Measurements from ENCODE around the gene GGN. TPM values are rescaled to one million over a fixed set of nuclear protein-coding genes. Genes with fewer than 3 reads are reported as not detected.
"Not testable (repeated sequence)": the region's sequence is repeated elsewhere in the genome, so short reads cannot be mapped to it uniquely, and the experiment has no call there.

Gene GGN, protein sequence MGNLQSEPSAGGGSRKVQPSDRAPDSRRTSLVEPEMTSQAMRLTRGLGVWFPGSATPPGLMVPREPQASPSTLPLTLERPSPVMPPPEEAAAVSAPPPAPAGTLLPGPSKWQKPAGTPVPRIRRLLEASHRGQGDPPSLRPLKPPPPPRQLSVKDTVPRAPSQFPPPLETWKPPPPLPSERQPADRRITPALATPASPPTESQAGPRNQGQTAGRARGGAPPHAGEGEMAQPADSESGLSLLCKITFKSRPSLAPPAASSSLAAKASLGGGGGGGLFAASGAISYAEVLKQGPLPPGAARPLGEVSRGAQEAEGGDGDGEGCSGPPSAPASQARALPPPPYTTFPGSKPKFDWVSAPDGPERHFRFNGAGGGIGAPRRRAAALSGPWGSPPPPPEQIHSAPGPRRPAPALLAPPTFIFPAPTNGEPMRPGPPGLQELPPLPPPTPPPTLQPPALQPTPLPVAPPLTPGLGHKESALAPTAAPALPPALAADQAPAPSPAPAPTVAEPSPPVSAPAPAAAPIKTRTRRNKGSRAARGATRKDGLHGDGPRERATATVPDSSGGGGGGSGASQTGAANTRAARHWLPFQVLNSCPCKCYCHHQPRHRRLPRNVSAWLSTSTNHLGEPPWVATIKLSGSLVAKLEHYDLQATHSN
- 0.64 and 1.5 TPM in 2 replicates for total RNA-seq

DNA sequence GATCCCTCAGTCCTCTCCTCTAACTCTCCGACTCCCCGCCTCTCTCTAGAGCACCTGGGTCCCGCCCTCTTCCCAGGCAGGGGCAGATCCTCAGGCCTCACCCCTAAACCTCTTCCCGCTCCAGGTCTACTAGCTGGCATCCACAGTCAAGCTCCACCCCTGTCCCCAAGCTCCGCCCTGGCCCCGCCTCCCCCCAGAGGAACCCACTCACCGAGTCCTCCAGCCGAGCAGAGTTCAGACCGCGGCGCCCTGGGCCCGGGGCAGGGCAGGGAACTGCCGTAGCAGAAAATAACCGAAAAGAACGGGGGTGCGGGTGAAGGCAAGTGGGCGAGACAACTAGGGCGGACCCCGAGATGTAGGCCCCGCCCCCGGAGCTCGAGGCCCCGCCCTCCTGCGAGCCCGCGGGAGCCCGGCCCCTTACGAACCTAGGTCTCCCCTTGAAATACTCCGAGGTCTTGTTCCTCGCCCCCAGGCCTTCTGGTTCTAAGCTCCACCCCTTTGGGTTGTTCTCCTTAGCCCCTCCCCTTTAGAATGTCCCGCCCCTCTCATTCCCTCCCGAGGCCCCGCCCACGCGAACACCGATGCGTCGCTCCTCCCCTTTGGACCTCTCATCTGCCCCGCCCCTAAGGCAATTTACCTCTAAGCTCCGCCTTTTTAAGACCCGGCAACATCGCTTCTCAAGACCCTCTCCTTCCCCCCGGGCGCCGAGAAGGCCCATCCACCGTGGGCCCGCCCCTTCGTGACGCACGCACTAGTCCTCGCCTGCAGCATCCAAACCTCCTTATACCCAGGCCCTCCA is at the start of gene GGN:
Gene GGN (minus strand): TSS at position 485 of the 799 bp plus-strand sequence. CDS start 773 bp downstream, outside the sequence.
- DNase-seq (ENCODE audit: extremely low read depth, low read depth, low spot score): peak; percentile 68

DNA sequence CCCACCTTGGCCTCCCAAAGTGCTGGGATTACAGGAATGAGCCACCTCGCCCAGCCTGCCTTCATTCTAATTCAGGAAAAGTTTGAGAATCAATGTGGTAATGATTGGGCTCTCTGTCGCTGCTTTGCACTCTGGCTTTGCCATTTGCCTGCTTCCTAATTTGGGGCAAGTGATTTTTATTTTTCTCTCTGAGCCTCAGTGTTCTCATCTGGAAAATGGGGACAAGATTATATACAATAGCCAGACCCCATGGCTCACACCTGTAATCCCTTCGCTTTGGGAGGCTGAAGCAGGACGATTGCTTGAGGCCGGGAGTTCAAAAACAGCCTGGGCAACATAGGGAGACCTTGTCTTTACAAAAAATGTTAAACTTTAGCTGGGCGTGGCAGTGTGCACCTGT is 49.5 kb upstream of the GGN start:
- DNase-seq (ENCODE audit: extremely low read depth, low read depth, low spot score): no peak

DNA sequence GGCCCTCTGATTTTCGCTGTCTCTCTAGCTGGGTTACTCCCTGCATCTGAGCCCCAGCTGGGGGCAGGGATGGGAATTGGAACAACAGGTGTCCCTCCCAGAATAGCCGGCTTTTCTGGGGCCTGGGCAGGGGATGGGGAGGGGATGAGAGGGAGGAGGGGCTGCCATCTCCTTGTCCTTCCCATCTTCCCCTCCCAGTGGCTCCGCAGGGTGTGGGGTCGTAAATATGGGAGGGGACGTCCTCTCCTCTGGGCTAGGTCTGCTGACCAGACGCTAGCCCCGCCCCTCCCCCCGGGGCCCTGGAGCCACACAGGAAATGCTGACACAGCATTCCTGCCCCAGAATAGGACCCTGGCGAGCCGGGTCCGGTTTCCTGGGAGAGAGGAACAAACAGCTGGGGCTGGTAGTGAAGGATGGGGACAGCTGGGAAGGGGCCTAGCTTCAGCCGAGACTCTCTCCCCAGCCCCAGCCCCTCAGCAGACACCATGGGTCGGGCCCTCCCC is 46.8 kb upstream of the GGN start:
- DNase-seq (ENCODE audit: extremely low read depth, low read depth, low spot score): no peak

DNA sequence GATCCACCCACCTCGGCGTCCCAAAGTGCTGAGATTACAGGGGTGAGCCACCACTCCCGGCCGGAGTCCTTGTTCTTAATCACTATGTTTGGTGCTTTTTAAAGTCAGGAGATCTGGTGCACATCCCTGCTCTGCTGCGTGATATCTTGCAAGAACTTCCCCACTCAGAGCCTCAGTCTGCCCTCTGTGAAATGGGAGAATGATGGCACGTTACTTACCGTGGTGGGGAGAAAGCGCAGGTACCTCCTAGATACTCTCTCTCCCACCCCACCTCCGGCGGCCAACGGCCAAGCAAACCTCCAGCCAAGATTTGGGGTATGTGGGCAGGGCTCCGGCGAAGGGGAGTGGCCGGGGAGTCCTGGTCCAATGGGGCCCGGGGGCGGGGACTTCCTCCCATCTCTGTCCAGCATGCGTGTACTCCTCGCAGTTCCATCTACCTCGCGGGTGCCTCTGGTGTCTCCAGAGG is 45.5 kb upstream of the GGN start, which contains the start of gene RYR1:
Gene RYR1 (plus strand): TSS at position 424 of the 466 bp plus-strand sequence. CDS start 139 bp downstream, outside the sequence.
- DNase-seq (ENCODE audit: extremely low read depth, low read depth, low spot score): no peak

DNA sequence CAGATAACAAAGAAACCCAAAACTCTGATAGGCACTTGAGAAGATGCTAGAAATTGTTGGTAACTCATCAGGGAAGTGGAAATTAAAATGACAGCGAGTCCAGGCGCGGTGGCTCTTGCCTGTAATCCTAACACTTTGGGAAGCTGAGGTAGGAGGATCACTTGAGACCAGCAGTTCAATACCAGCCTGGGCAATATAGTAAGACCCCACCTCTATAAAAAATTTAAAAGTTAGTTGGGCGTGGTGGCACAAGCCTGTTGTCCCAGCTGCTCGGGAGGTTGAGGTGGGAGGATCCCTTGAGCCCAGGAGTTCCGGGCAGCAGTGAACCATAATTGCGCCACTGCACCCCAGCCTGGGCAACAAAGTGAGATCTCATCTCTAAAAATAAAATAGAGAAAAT is 43.1 kb upstream of the GGN start:
- DNase-seq (ENCODE audit: extremely low read depth, low read depth, low spot score): no peak

DNA sequence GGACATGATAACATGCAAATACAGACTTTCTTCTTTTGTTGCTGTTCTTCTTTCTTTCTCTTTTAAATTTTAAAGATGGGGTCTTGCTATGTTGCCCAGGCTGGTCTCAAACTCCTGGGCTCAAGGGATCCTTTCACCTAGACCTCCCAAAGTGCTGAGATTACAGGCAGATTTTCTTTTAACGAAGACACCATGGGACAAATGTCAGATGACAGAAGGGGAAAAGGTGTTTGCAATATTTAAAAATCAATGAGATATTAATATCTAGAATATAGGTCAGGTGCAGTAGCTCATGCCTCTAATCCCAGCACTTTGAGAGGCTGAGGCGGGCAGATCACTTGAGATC is 42.0 kb upstream of the GGN start:
- DNase-seq (ENCODE audit: extremely low read depth, low read depth, low spot score): no peak

DNA sequence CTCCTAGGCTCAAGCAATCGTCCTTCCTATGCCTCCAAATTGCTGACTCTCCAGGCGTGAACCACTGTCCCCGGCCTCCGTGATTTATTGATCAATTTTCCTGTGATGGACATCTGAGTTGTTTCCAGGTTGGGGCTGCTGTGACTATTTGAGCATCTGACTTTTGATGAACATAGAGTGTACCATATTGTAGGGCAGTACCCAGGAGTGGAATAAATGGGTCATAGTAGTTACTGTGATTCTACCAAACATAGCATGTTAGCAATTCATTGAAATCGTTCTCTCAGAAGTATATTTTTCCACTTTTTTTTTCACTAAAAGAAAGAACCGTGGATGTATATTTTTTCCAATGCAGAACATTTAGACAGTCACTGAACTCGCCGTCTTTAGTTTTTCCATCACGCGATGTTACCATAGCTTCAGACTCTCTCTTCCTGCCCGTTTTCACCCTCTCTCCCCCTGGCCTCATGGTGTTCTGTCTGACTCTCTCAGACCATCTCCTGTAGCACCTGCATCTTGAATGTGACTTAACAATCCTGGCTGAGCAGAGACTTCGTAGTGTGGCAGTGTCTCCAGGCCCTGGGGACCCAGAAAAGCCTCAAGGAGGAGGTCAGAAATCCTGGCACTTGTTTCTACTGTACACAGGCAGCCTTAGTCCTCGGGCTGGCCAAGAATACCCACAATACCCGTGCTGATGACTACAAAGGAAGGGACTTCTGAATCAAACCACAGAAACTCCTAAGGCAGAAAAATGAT is 41.4 kb upstream of the GGN start:
- DNase-seq (ENCODE audit: extremely low read depth, low read depth, low spot score): no peak

DNA sequence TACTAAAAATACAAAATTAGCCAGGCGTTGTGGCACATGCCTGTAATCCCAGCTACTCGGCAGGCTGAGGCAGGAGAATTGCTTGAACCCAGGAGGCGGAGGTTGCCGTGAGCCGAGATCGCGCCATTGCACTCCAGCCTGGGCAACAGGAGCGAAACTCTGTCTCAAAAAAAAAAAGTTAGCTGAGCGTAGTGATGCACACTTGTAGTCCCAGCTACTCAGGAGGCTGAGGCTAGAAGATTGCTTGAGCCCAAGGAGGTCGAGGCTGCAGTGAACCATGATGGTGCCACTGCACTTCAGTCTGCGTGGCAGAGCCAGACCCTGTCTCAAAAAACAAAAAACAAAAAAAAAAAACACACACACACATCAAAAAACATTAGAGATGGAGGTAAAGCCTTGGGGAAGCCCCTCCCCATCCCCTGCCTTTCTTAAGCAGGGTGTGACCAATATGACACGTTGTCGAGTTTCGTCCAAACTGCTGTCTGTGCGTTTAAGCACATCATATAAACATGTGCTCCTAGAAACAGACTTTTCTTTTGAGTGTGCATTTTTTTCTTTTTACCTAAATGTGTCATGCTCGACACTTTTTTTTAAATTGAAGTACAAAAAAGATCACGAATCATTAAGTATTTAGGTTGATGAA is 39.3 kb upstream of the GGN start:
- not testable (repeated sequence) for DNase-seq (ENCODE audit: extremely low read depth, low read depth, low spot score)

DNA sequence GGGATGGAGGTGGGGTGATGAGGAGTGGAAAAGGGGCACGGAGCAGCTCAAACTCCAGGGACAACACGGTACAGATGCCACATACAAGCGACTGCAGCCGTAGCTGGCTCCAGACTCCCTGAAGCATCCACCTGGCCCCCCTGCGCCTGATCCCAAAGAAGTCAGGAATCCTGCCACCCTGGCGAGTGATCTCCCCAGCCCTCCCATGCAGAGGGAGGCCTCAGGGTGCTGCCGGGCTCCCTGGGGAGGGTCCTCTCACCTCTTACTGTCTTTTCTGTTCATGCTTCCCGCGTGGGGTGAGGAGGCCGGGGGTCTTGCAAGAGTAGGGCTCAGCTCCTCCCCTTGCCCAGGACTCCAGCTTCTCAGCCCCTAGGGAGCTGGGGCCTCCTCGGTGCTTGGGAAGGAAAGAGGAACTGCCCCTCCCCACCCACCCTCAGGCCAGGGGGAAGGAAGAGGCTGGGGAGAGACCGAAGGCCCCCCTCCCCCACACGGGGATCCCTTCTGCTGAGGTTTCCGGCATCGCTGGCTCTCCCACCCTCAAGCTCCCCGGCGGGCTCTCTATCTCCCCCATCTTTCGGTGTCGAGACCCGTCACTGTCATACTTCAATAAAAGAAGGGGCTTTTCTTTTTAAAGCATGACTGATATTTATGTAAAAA is 38.1 kb upstream of the GGN start, which contains the start of gene RASGRP4:
Gene RASGRP4 (minus strand): TSS at position 410 of the 657 bp plus-strand sequence. CDS start 128 bp downstream, at position 282.
- DNase-seq (ENCODE audit: extremely low read depth, low read depth, low spot score): no peak

DNA sequence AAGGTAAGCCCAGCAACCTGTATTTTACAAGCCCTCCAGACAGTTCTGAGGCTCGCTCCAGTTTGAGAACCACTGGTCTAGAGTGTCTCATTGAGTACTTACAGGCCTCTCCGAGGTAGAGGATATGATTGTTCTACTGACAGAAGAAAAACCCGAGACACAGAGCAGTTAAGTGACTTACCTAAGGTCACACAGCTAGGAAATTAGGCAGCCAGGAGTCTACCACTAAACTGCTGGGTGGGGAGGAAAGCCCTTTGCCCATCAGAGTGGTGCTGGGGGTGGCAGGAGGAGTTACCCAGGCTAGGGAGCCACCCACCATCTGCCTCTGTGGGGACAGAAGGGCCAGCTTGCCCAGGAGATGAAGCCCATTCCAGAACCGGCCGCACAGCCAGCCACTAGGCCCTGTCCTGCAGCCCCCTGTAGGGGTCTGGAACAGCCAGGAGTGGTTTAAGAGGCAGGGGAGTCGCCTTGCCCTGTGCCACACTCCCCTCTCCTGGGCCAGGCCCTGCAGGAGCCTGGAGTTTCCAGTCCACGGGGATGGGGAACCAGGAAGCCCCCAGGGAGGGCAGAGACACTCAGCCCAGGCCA is 37.5 kb upstream of the GGN start:
- no peak for DNase-seq (ENCODE audit: extremely low read depth, low read depth, low spot score)

DNA sequence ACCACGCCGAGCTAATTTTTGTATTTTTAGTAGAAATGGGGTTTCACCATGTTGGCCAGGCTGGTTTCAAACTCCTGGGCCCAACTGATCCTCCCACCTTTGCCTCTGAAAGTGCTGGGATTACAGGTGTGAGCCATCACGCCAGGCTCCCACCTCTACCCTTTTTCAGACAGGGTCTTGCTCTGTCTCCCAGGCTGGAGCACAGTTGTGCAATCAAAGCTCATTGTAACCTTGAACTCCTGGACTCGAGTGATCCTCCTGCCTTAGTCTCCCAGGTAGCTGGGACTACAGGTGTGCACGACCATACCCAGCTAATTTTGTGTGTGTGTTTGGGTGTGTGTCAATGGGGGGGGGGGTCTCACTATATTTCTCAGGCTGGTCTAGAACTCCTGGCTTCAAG is 36.4 kb upstream of the GGN start:
- DNase-seq (ENCODE audit: extremely low read depth, low read depth, low spot score): no peak

DNA sequence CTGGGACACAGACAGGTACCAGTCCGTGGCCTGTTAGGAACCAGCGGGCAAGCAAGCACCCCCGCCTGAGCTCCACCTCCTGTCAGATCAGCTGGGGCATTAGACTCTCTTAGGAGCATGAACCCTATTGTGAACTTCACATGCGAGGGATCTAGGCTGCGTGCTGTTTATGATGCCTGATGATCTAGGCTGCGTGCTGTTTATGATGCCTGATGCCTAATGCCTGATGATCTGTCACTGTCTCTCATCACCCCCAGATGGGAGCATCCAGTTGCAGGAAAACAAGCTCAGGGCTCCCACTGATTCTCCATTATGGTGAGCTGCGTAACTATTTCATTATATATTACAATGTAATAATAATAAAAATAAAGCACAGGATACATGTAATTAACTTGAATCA is 34.6 kb upstream of the GGN start:
- DNase-seq (ENCODE audit: extremely low read depth, low read depth, low spot score): no peak

DNA sequence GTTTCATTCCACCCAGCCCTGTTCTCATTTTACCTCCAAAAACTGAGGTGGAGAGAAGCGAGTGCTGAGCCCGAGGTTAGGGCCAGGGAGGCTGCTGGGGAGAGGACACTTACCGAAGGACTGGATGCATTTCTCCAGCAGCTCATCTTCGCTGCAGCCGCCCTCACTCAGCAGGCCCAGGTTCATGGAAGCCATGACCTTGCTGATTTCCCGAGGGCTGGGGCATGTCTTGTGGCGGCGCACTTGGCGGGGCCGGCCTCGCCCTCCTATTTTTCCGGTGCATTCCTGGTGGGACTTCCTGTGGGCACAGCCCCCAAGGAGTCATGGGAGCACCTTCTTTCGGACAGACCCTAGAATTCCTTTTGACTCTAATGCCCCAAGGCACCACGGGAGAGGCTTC is 34.0 kb upstream of the GGN start:
- DNase-seq (ENCODE audit: extremely low read depth, low read depth, low spot score): no peak

DNA sequence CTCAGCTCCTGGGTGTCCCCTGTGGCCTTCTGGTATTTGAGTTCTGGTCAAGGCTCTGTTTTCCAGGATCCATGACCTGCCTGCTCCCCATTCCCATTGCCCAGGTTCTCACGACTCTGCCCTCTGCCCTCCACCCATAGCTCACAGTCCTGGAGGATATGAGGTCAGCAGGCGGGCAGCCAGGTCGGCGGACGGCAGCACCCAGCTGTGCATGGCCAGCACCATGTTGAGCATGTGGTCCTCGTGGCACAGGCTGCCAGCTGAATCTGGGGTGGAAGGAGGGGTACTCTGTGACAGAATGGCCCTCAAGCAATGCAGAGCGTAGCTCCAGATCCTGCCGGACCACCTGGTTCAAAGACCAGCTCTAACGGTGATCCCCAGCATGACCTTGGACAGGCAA is 33.1 kb upstream of the GGN start:
- DNase-seq (ENCODE audit: extremely low read depth, low read depth, low spot score): no peak

DNA sequence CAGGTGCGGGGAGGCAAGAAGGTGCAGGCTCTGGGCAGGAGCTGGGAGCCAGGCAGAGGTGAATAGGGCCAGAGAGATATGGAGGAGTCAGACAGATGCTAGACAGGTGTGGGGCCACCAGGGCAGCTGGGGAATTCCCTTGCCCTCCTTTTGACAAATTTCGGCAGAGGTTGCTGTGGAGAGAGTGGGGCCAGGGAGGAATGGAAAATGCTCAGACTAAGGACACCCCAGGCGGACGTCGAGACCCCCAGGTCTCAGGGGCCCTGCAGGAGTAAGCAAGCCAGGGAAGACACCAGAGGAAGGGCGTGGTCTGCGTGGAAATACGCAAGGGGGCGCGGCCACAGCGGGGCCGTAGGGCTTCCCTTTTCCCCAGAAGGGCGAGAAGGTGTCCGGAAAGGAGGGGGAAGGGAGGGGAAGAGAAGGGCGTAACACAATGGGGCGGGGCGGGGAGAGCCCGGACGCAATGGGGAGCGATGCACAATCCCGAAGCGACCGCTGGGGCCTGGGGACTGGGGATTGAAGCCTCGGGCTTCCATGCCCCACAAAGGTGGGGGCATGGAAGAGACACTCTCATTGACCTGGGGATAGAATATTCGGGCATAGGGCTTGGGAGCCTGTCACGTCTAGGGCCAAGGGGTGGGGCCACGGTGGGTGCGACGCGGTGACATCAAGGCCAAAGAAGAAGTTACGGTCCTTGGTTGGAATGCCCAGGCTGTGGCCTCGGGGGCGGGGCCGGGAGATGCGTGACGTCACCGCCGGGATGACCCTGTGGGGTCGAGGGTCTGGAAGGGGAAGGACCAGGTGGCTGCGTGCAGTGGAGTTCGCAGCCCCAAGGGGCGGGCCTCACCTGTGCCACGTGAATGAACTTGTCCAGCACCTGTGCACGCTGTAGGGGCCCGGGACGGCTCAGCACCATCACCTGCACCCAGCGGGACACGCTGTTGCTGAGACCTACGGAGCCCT is 30.0 kb upstream of the GGN start:
- DNase-seq (ENCODE audit: extremely low read depth, low read depth, low spot score): no peak

DNA sequence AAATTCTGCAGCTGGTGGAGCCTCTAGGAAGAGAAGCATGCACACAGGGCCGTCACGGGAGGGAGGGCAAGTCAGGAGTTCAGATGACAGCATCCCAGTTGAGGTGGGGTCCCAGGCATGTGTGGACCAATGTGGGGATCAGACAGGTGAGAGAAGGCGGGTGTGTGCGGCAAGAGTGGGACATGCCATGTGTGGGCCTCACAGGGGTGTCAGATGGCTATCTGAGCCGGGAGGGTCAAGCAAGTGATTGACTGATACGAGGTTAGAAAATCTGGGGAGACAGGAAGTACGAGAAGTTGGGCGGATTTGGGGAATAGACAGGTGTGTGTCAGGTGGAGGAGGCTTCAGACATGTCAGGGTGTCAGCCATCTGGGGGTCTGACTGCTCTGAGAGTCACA is 29.3 kb upstream of the GGN start:
- no peak for DNase-seq (ENCODE audit: extremely low read depth, low read depth, low spot score)

DNA sequence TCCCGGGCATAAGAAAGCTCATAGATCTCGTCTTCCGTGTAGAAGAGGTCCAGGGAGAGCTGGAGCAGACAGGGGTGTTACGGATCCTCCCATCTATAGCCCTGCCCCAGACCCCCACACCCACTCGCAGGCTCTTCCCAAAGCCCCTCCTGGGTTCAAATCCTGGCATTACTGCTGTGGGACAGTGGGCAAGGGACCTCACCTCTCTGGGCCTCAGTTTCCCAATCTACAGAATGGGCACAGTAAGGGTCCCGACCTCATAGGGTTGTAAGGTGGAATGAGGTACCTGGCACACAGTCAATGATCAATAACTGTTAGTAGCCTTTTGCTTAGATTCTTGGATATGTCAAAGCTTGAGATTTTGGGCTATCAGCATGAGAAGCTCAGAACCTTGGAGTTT is 25.6 kb upstream of the GGN start:
- DNase-seq (ENCODE audit: extremely low read depth, low read depth, low spot score): no peak

DNA sequence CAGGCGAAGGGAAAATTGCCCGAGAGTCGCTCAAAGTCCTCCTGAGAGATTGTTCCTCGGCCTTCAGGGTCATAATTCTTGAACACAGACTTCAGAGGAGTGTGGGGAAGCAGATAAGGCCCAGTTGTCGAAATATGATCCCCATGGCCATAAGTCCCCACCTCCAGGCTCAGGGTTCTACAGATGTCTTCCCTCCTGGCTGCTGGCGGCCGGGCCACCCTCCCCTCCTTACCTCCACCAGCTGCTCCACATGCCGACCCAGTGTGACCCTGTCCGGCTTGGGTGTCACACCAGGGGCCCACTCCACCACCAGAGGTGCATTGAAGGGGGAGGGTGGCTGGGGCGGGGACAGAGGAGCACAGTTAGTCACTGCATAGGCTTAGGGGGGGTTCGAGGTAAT is 25.1 kb upstream of the GGN start:
- no peak for DNase-seq (ENCODE audit: extremely low read depth, low read depth, low spot score)
